ENCODE measurements around the gene DNM3.

DNM3 gene

GRCh38 chr1:172457479-172458130 lies 616.3 kb downstream of the DNM3 start:
- no peak for DNase-seq (ENCODE audit: low spot score)

- DNase-seq (ENCODE audit: low spot score): no peak
These were observed 618.9 kb downstream of the DNM3 start for GRCh38 chr1:172460177-172460576.

GRCh38 chr1:172460887-172461315 lies 619.6 kb downstream of the DNM3 start:
- no peak for DNase-seq (ENCODE audit: low spot score)
